Loucy (cell line): Measurements from ENCODE around the gene IFTAP.

Experiments
- H2AFZ ChIP-seq: fragments of 200-600 bp; sonication (generic); 2 replicates; pipeline ENCODE4 v1.6.0; 2016; ENCODE audit warnings: antibody characterized with exemption, mild to moderate bottlenecking, low read length, moderate library complexity
- H3F3A ChIP-seq: fragments of 200-600 bp; 2 replicates; pipeline ENCODE4 v1.6.0; 2016; ENCODE audit warnings: antibody characterized with exemption, low read depth, mild to moderate bottlenecking
- H3K27me3 ChIP-seq: fragments of 200-600 bp; sonication (generic); 2 replicates; pipeline ENCODE4 v1.6.1; 2014; ENCODE audit warnings: low read length, mild to moderate bottlenecking; ENCODE audit not compliant: insufficient read depth, poor library complexity, severe bottlenecking
- H3K36me3 ChIP-seq: fragments of 200-600 bp; sonication (generic); 2 replicates; pipeline ENCODE4 v1.6.1; 2016; ENCODE audit warnings: low read length; ENCODE audit not compliant: insufficient read depth
- H3K4me1 ChIP-seq: fragments of 200-600 bp; sonication (generic); 2 replicates; pipeline ENCODE4 v1.5.1; 2014; ENCODE audit warnings: low read length, mild to moderate bottlenecking; ENCODE audit not compliant: insufficient read depth, poor library complexity, severe bottlenecking
- H3K4me2 ChIP-seq: fragments of 200-600 bp; sonication (generic); 2 replicates; pipeline ENCODE4 v1.6.0; 2014; ENCODE audit warnings: antibody characterized with exemption, low read length, low read depth, mild to moderate bottlenecking; ENCODE audit not compliant: poor library complexity, severe bottlenecking
- H3K4me3 ChIP-seq: fragments of 200-600 bp; sonication (generic); 2 replicates; pipeline ENCODE4 v1.5.1; 2014; ENCODE audit warnings: low read length, mild to moderate bottlenecking, mixed read lengths; ENCODE audit not compliant: poor library complexity, severe bottlenecking
- H3K79me2 ChIP-seq: fragments of 200-600 bp; sonication (generic); 2 replicates; pipeline ENCODE4 v1.6.1; 2014; ENCODE audit warnings: low read length; ENCODE audit not compliant: insufficient read depth
- H3K9ac ChIP-seq: fragments of 200-600 bp; sonication (generic); 2 replicates; pipeline ENCODE4 v1.6.0; 2014; ENCODE audit warnings: mild to moderate bottlenecking, low read depth, low read length, moderate library complexity; ENCODE audit not compliant: poor library complexity, severe bottlenecking
- H3K9me2 ChIP-seq: fragments of 200-600 bp; sonication (generic); replicated peaks from 2 replicates; pipeline ENCODE4 v1.6.1; 2016; ENCODE audit warnings: low read depth, low read length, mixed read lengths
- H3K9me3 ChIP-seq: fragments of 200-600 bp; sonication (generic); 2 replicates; pipeline ENCODE4 v1.6.1; 2014; ENCODE audit warnings: mild to moderate bottlenecking, antibody characterized with exemption, low read length, low read depth; ENCODE audit not compliant: insufficient read depth
- H4K20me1 ChIP-seq: fragments of 200-600 bp; sonication (generic); 2 replicates; pipeline ENCODE4 v1.6.0; 2014; ENCODE audit warnings: antibody characterized with exemption, low read length, mild to moderate bottlenecking; ENCODE audit not compliant: insufficient read depth, poor library complexity, severe bottlenecking
- CTCF ChIP-seq: fragments of 200-600 bp; sonication (generic); conservative IDR thresholded peaks from 2 replicates; pipeline ENCODE4 v1.5.1; 2014; ENCODE audit warnings: mild to moderate bottlenecking, antibody characterized with exemption, low read length
- EZH2phosphoT487 ChIP-seq: fragments of 200-600 bp; IDR thresholded peaks from 2 replicates; pipeline ENCODE4 v1.6.1; 2018; ENCODE audit warnings: antibody characterized with exemption, mild to moderate bottlenecking, moderate library complexity, borderline replicate concordance

IFTAP gene

GRCh38 chr11:36693139-36693843, 99.0 kb downstream of the IFTAP start:
- Histone ChIP-seq H4K20me1 (no peaks in the 10 kb centered on the region), H3K9me2 (no peaks in the 10 kb centered on the region), H3K27me3 (no peaks in the 10 kb centered on the region), H3K4me2 (no peak overlapping the region), H3K9ac (no peak overlapping the region), H3K4me3 (no peak overlapping the region), H2AFZ (no peak overlapping the region), H3F3A (no peaks in the 10 kb centered on the region), H3K9me3 (no peaks in the 10 kb centered on the region), H3K36me3 (no peaks in the 10 kb centered on the region), H3K4me1 (peaks cover 4% of the 10 kb centered on the region), H3K79me2 (no peaks in the 10 kb centered on the region)
- TF ChIP-seq EZH2phosphoT487, result no peak
- no peak for TF ChIP-seq CTCF

DNA sequence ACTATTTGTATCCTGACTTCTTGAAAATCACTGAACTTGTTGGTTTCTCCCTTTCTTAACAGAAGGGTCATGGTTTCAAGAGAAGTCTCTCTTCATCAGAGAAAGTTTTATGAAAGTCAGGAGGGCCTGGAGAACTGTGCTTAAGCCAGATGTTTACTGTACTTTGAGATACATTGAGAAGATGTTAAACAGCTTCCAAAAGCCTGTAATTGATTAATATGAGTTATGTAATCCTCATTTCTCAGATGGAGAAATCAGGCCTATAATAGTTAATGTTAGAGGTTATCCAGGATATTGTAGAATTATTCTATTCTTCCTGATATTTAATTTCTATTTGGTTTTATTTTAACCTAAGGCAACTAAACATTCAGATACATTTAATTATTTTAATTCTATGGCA, 100.8 kb downstream of the IFTAP start:
- Histone ChIP-seq H4K20me1 (no peaks in the 10 kb centered on the region), H3K4me1 (peaks cover 18% of the 10 kb centered on the region), H3K27me3 (no peaks in the 10 kb centered on the region), H3K79me2 (no peaks in the 10 kb centered on the region), H3K9me3 (no peaks in the 10 kb centered on the region), H3K36me3 (no peaks in the 10 kb centered on the region), H2AFZ (no peak overlapping the region), H3K9ac (no peak overlapping the region), H3K4me3 (no peak overlapping the region), H3F3A (no peaks in the 10 kb centered on the region), H3K9me2 (no peaks in the 10 kb centered on the region), H3K4me2 (no peak overlapping the region)
- TF ChIP-seq CTCF (no peak), EZH2phosphoT487 (no peak)

DNA sequence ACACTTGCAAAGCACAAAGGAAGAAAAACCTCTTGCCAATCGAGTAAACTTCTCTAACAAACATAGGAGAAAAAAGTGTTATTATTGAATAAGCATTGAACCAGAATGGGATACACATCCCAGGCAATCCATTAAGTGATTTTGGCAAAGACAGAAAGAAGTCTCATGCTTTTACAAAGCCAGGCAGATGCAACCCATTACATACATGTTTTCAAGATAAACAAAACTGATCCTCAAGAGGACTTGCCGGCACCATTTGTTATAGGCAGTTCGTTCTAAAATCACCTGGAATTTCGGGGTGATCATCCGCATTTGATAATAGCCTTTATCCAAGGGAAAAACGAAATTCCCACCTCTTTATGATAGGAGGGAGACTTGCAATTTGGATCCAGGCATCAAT, 101.3 kb downstream of the IFTAP start:
- Histone ChIP-seq H3K9ac (no peak overlapping the region), H3K9me2 (no peaks in the 10 kb centered on the region), H3K79me2 (no peaks in the 10 kb centered on the region), H3K4me3 (no peak overlapping the region), H3F3A (no peaks in the 10 kb centered on the region), H4K20me1 (no peaks in the 10 kb centered on the region), H3K27me3 (no peaks in the 10 kb centered on the region), H3K36me3 (no peaks in the 10 kb centered on the region), H2AFZ (no peak overlapping the region), H3K9me3 (no peaks in the 10 kb centered on the region), H3K4me1 (peaks cover 19% of the 10 kb centered on the region), H3K4me2 (no peak overlapping the region)
- TF ChIP-seq CTCF (no peak), EZH2phosphoT487 (no peak)
